PC-9 (cell line): Measurements from ENCODE around the gene S100PBP. TPM values are rescaled to one million over a fixed set of nuclear protein-coding genes. Genes with fewer than 3 reads are reported as not detected.

Source experiments
- BruUV-seq: library from RNA; stranded (reverse); fragments of 400-500 nt; replicated peaks from 2 replicates; lab custom pipeline; 2021; lab: Mats Ljungman, UMichigan
- CTCF ChIA-PET: fragments of 300-600 bp; sonication (Branson Sonifier 250); formaldehyde crosslinking; loops from one replicate; lab custom pipeline; 2022; ENCODE audit warnings: antibody characterized with exemption; lab: Charles Lee
- POLR2A ChIA-PET: fragments of 300-600 bp; sonication (Branson Sonifier 250); formaldehyde crosslinking; loops from one replicate; lab custom pipeline; 2022; ENCODE audit warnings: antibody characterized with exemption; ENCODE audit not compliant: unreplicated experiment; lab: Charles Lee
- DNase-seq, 2 experiments: peaks; one replicate each; pipeline versions ENCODE4 v3.0.0 to v3.0.0-alpha.2; 2015 to 2022; ENCODE audit warnings: mixed read lengths in 1 of 2
- H2AFZ ChIP-seq: fragments of 200-600 bp; sonication (generic); 2 replicates; pipeline ENCODE4 v1.8.1; 2017; ENCODE audit warnings: antibody characterized with exemption
- H3F3A ChIP-seq: fragments of 200-600 bp; sonication (generic); 2 replicates; pipeline ENCODE4 v1.8.1; 2017; ENCODE audit warnings: antibody characterized with exemption, mild to moderate bottlenecking, low read depth; ENCODE audit not compliant: insufficient read depth
- H3K27ac ChIP-seq: fragments of 200-600 bp; sonication (generic); 2 replicates; pipeline ENCODE4 v1.6.1; 2016; ENCODE audit warnings: mixed run types
- H3K27me3 ChIP-seq: fragments of 200-600 bp; sonication (generic); 2 replicates; pipeline ENCODE4 v1.6.1; 2016; ENCODE audit warnings: low read depth, mixed run types; ENCODE audit not compliant: insufficient read depth
- H3K36me3 ChIP-seq: fragments of 200-600 bp; sonication (generic); 2 replicates; pipeline ENCODE4 v1.6.1; 2016; ENCODE audit warnings: low read depth, mixed run types
- H3K4me1 ChIP-seq: fragments of 200-600 bp; sonication (generic); replicated peaks from 2 replicates; pipeline ENCODE4 v1.6.1; 2016; ENCODE audit warnings: mixed run types; ENCODE audit not compliant: insufficient read depth
- H3K4me2 ChIP-seq: fragments of 200-600 bp; sonication (generic); 2 replicates; pipeline ENCODE4 v1.6.1; 2017; ENCODE audit warnings: mixed run types
- H3K4me3 ChIP-seq: fragments of 200-600 bp; sonication (generic); 2 replicates; pipeline ENCODE4 v1.6.1; 2016; ENCODE audit warnings: mixed run types
- H3K79me2 ChIP-seq: fragments of 200-600 bp; sonication (generic); 2 replicates; pipeline ENCODE4 v1.6.1; 2017; ENCODE audit warnings: low read depth, mixed run types
- H3K9me2 ChIP-seq: fragments of 200-600 bp; sonication (generic); 2 replicates; pipeline ENCODE4 v1.8.1; 2017; ENCODE audit warnings: mild to moderate bottlenecking; ENCODE audit not compliant: insufficient read depth
- H3K9me3 ChIP-seq: fragments of 200-600 bp; sonication (generic); 2 replicates; pipeline ENCODE4 v1.8.1; 2016; ENCODE audit warnings: low read depth; ENCODE audit not compliant: insufficient read depth
- H4K20me1 ChIP-seq: fragments of 200-600 bp; sonication (generic); 2 replicates; pipeline ENCODE4 v1.8.1; 2017; ENCODE audit not compliant: insufficient read depth
- CTCF ChIP-seq: fragments of 200-600 bp; sonication (generic); conservative IDR thresholded peaks from 2 replicates; pipeline ENCODE4 v1.6.1; 2017; ENCODE audit warnings: mixed run types, antibody characterized with exemption, mild to moderate bottlenecking, moderate library complexity
- EZH2 ChIP-seq: fragments of 200-600 bp; sonication (generic); IDR thresholded peaks from 2 replicates; pipeline ENCODE4 v1.8.0; 2017; ENCODE audit warnings: antibody characterized with exemption, low read depth
- intact Hi-C: fragments of 100-400 bp; cut with micrococcal nuclease; formaldehyde crosslinking; loops from one replicate; pipeline ENCODE4 v1.10.0; 2022; ENCODE audit not compliant: unreplicated experiment
- total RNA-seq: library from RNA; stranded (reverse); gene quantifications from 2 replicates; pipeline ENCODE4 v1.2.3, GENCODE V29; 2021

S100PBP gene
- total RNA-seq, 1 experiment from 2014 or later, result 42.4 TPM

GRCh38 chr1:32900956-32901822 lies 83.7 kb downstream of the S100PBP start, which contains the start of gene TMEM54:
TMEM54 (minus strand) TSS chr1:32901389; CDS start chr1:32901238, 151 bp downstream.
- H3K4me3 ChIP-seq, result peak within 1 kb of the TSS; percentile 97
- H3K27ac ChIP-seq, result no peak within 1 kb of the TSS
- CTCF ChIA-PET, result no interaction called here
- H3K4me1 ChIP-seq, result no peaks in the 10 kb centered on the region
- POLR2A ChIA-PET, result no interaction called here
- H3K4me2 ChIP-seq, result peak within 1 kb of the TSS; percentile 98
- intact Hi-C loops, result no loop called here
- 0 out of 2 replicates have a peak, but pooled peaks cover 8% of the 10 kb centered on the region for H3K79me2 ChIP-seq
- no peaks in the 10 kb centered on the region; the same call in 1 of the 2 replicates for H4K20me1 ChIP-seq
- TSS peak; percentile 78 for BruUV-seq
- peak in 1 of 2 experiments; percentile 81 for DNase-seq
- H3K9me3 ChIP-seq, result no peaks in the 10 kb centered on the region
- H2AFZ ChIP-seq, result peak within 1 kb of the TSS; percentile 100
- no peaks in the 10 kb centered on the region for H3K9me2 ChIP-seq
- no peaks in the 10 kb centered on the region for H3K27me3 ChIP-seq
- H3F3A ChIP-seq, result peaks cover 14% of the 10 kb centered on the region; the same call in 1 of the 2 replicates
- TF ChIP-seq CTCF (no peak), EZH2 (no peak)
- no peaks in the 10 kb centered on the region for H3K36me3 ChIP-seq

GRCh38 chr1:32901823-32902534 lies 84.5 kb downstream of the S100PBP start:
- Histone ChIP-seq H3K9me2 (no peaks in the 10 kb centered on the region), H3K79me2 (0 out of 2 replicates have a peak, but pooled peaks cover 8% of the 10 kb centered on the region), H3K9me3 (no peaks in the 10 kb centered on the region), H3F3A (peaks cover 14% of the 10 kb centered on the region; the same call in 1 of the 2 replicates), H3K36me3 (no peaks in the 10 kb centered on the region), H3K4me3 (peak overlapping the region; percentile 97), H4K20me1 (no peaks in the 10 kb centered on the region; the same call in 1 of the 2 replicates), H3K4me2 (peak overlapping the region; percentile 98), H3K27ac (no peak overlapping the region), H3K27me3 (no peaks in the 10 kb centered on the region), H2AFZ (peak overlapping the region; percentile 100), H3K4me1 (no peaks in the 10 kb centered on the region)
- DNase-seq, result no peak
- BruUV-seq, result no TSS peak
- TF ChIP-seq EZH2 (no peak), CTCF (no peak)
- POLR2A ChIA-PET, result no interaction called here
- intact Hi-C loops, result no loop called here
- CTCF ChIA-PET, result no interaction called here

- H3K4me3 ChIP-seq, result no peak overlapping the region
- POLR2A ChIA-PET, result no interaction called here
- H3K36me3 ChIP-seq, result no peaks in the 10 kb centered on the region
- CTCF ChIA-PET, result no interaction called here
- BruUV-seq, result no TSS peak
- TF ChIP-seq CTCF (no peak), EZH2 (no peak)
- intact Hi-C loops, result no loop called here
- 0 out of 2 replicates have a peak, but pooled peaks cover 8% of the 10 kb centered on the region for H3K79me2 ChIP-seq
- no peak overlapping the region for H3K4me2 ChIP-seq
- H3K9me3 ChIP-seq, result no peaks in the 10 kb centered on the region
- H3K27me3 ChIP-seq, result no peaks in the 10 kb centered on the region
- no peaks in the 10 kb centered on the region for H3K4me1 ChIP-seq
- H4K20me1 ChIP-seq, result no peaks in the 10 kb centered on the region; the same call in 1 of the 2 replicates
- peaks cover 14% of the 10 kb centered on the region; the same call in 1 of the 2 replicates for H3F3A ChIP-seq
- H3K9me2 ChIP-seq, result no peaks in the 10 kb centered on the region
- no peak for DNase-seq
- no peak overlapping the region for H2AFZ ChIP-seq
- no peak overlapping the region for H3K27ac ChIP-seq
Observed at GRCh38 chr1:32902535-32902920, 85.1 kb downstream of the S100PBP start.
